Naive thymus-derived CD4-positive, alpha-beta T cell (primary cell): ENCODE measurements around the gene HPX. TPM values are rescaled to one million over a fixed set of nuclear protein-coding genes. Genes with fewer than 3 reads are reported as not detected.

Experiments
- ATAC-seq: fragments of 150-1000 bp; cut with Tn5 transposase; 2 replicates; pipeline ENCODE4 v1.10.0; 2021; ENCODE audit warnings: mild to moderate bottlenecking, moderate library complexity
- CTCF ChIA-PET: fragments of 350-600 bp; sonication (Branson Sonifier 250); formaldehyde crosslinking; loops from one replicate; lab custom pipeline; 2021; ENCODE audit warnings: antibody characterized with exemption; lab: Charles Lee
- POLR2A ChIA-PET: fragments of 350-600 bp; sonication (Branson Sonifier 250); formaldehyde crosslinking; loops from one replicate; lab custom pipeline; 2021; ENCODE audit warnings: antibody characterized with exemption, inconsistent platforms; lab: Charles Lee
- DNase-seq, 9 donors: peaks; one replicate each; pipeline versions ENCODE4 v3.0.0 to v3.0.0-alpha.2; 2020 to 2022; ENCODE audit warnings: mixed read lengths in 1 of 9
- H3K27ac ChIP-seq: one replicate; pipeline ENCODE4 v1.7.0; 2013; ENCODE audit warnings: mild to moderate bottlenecking, low read depth, low read length, moderate library complexity
- H3K27me3 ChIP-seq, 2 donors: one replicate each; pipeline ENCODE4 v1.7.0; 2013; ENCODE audit warnings: low read length in 2 of 2, mild to moderate bottlenecking in 2 of 2, moderate library complexity in 2 of 2; ENCODE audit not compliant: control insufficient read depth in 2 of 2, insufficient read depth in 2 of 2
- H3K36me3 ChIP-seq, 3 experiments: 1 replicate in 2 of 3; 2 replicates in 1 of 3; pipeline ENCODE4 v1.7.0; 2013; ENCODE audit warnings: low read length in 3 of 3, mild to moderate bottlenecking in 3 of 3, moderate library complexity in 1 of 3; ENCODE audit not compliant: insufficient read depth in 3 of 3, control insufficient read depth in 2 of 3
- H3K4me1 ChIP-seq, 2 donors: one replicate each; pipeline ENCODE4 v1.7.0; 2013; ENCODE audit warnings: low read length in 2 of 2, mild to moderate bottlenecking in 2 of 2, moderate library complexity in 1 of 2; ENCODE audit not compliant: control insufficient read depth in 2 of 2, insufficient read depth in 2 of 2
- H3K4me3 ChIP-seq: 2 replicates; pipeline ENCODE4 v1.7.0; 2013; ENCODE audit warnings: mild to moderate bottlenecking, low read length
- H3K9me3 ChIP-seq, 3 experiments: 1 replicate in 2 of 3; 2 replicates in 1 of 3; pipeline ENCODE4 v1.7.0; 2013; ENCODE audit warnings: low read length in 3 of 3; ENCODE audit not compliant: control insufficient read depth in 2 of 3
- H3K27ac Mint-ChIP-seq, 9 donors: one replicate each; pipeline ENCODE4 v1.8.0; 2020 to 2022; ENCODE audit warnings: mixed read lengths in 9 of 9, mild to moderate bottlenecking in 8 of 9, moderate library complexity in 5 of 9, inconsistent platforms in 2 of 9
- H3K27me3 Mint-ChIP-seq, 5 donors: one replicate each; pipeline ENCODE4 v1.8.0; 2021 to 2022; ENCODE audit warnings: mixed read lengths in 5 of 5, mild to moderate bottlenecking in 1 of 5
- H3K36me3 Mint-ChIP-seq, 5 donors: one replicate each; pipeline ENCODE4 v1.8.0; 2020 to 2022; ENCODE audit warnings: mixed read lengths in 5 of 5, mild to moderate bottlenecking in 3 of 5, inconsistent platforms in 1 of 5
- H3K4me1 Mint-ChIP-seq, 7 donors: one replicate each; pipeline ENCODE4 v1.8.0; 2020 to 2022; ENCODE audit warnings: mixed read lengths in 7 of 7, mild to moderate bottlenecking in 3 of 7, inconsistent platforms in 1 of 7
- H3K4me3 Mint-ChIP-seq, 10 donors: one replicate each; pipeline ENCODE4 v1.8.0; 2020 to 2022; ENCODE audit warnings: mild to moderate bottlenecking in 10 of 10, mixed read lengths in 10 of 10, moderate library complexity in 6 of 10, inconsistent platforms in 2 of 10
- H3K9me3 Mint-ChIP-seq, 11 donors: one replicate each; pipeline ENCODE4 v1.8.0; 2020 to 2022; ENCODE audit warnings: mixed read lengths in 11 of 11, mild to moderate bottlenecking in 4 of 11, inconsistent platforms in 1 of 11, moderate library complexity in 1 of 11
- intact Hi-C, 2 donors: fragments of 100-400 bp; cut with micrococcal nuclease; formaldehyde crosslinking; loops; one replicate each; pipeline ENCODE4 v1.15.1; 2023
- polyA plus RNA-seq, 2 donors: library from polyadenylated mRNA; unstranded; fragments of 300-500 nt; fragmentation: Illumina TruSeq; gene quantifications; one replicate each; pipeline ENCODE4 v1.2.3, GENCODE V29; 2021
- total RNA-seq, 6 experiments: library from RNA in 5 of 6; stranded (reverse) in 5 of 6; gene quantifications; 1 replicate in 5 of 6; 2 replicates in 1 of 6; pipeline ENCODE4 v1.2.3 and lab custom pipeline; 2021 to 2026

Gene HPX
- total and polyA plus RNA-seq, 7 experiments from 2014 or later: 0.56 to 7.0 (median 1.7) TPM; not detected in 2

DNA sequence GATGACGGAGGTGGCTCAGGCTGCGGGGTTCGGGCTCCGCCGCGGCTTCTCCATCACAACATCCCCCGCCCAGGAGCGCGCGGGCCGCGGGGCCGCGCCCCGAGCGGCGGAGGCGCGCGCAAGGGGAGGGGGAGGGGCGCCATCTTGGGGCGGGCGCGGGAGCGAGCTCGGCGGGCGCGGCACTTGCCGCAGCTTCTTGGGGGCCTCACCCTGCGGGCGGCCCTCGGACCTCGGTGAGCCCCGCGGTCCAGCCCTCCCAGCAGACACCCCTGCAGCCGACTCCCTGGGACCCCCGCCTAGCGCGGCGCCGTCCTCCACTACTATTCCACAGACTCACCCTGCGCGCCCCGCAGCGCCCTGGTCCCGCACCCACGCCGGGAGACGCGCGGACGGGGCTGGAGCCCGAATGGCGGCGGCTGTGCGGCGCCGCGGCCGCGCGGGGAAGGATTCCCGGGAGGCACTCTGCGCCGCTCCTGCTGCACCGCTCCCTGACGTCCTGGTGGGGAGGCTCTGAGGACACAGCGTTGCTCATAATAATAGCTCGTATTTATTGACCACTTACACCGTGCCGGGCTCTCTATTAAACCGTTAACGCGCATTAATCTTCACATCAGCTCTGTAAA is 21.7 kb downstream of the HPX start, which contains the start of gene APBB1:
TSS of gene APBB1 (minus strand) at position 86 of the 623 bp plus-strand sequence. CDS start 7,747 bp downstream, outside the sequence.
- ChIA-PET POLR2A (interaction anchor here (0.6 to 23.8 kb wide), 21 partner anchors 9 to 328 kb away, joined by 3 to 525 read pairs (median 5); partner anchors contain the start of genes ARFIP2, MRPL17, RRP8 and SMPD1), CTCF (interaction anchor here (0.6 to 4.9 kb wide), 10 partner anchors 11 to 168 kb away, joined by 3 to 30 read pairs (median 7); partner anchors contain the start of gene SMPD1)
- H3K9me3 ChIP-seq: no peaks in the 10 kb centered on the region
- Mint-ChIP-seq H3K4me1 (peaks cover 2 to 18% (median 14%) of the 10 kb centered on the region in 7 donors), H3K9me3 (no peaks in the 10 kb centered on the region), H3K4me3 (peak within 1 kb of the TSS in 7 of 10 donors; percentile 78 to 92 (median 85)), H3K36me3 (peaks cover 0 to 4% (median 0%) of the 10 kb centered on the region in 5 donors), H3K27ac (peak within 1 kb of the TSS; percentile 47 to 92 (median 89)), H3K27me3 (peaks cover 0 to 36% (median 11%) of the 10 kb centered on the region in 5 donors)
- DNase-seq (peak; percentile 71 to 87 (median 81)), ATAC-seq (peak; percentile 89)
- H3K27me3 ChIP-seq: no peaks in the 10 kb centered on the region
- intact Hi-C loops: loop anchor here (1.0 to 10.0 kb wide), 9 partner anchors 17 to 326 kb away; partner anchors contain the start of genes ARFIP2 (in 2 of the 2), SMPD1 (in 2 of the 2) and TIMM10B (in 2 of the 2)
- H3K27ac ChIP-seq: peak within 1 kb of the TSS; percentile 92
- H3K4me3 ChIP-seq: peak within 1 kb of the TSS; percentile 79
- peaks cover 27 to 46% of the 10 kb centered on the region in 2 donors for H3K4me1 ChIP-seq
- peaks cover 0 to 5% (median 0%) of the 10 kb centered on the region in 3 experiments for H3K36me3 ChIP-seq

DNA sequence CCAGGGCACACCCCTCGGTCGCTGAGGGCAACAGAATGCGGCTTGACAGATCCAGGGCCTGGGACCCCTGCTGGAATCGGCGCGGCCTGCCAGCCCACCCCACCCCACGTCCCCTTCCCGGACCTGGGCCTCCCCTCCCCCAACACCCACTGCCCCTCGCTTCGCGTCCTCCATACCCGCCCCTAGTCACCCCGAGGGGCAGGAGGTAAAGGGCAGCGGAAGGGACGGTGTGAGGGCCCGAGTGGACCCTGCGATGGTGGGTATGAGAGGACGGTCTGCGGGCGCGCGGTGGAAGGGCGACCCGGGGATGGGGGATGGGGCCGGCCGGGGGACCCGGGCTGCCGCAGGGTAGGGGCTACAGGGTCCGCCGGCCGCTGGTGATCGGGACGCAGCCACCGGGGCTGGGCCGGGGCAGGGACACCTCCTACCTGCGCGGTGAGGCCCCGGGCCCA is 22.2 kb downstream of the HPX start:
- ChIA-PET POLR2A (interaction anchor here (0.6 to 23.8 kb wide), 17 partner anchors 9 to 254 kb away, joined by 3 to 525 read pairs (median 7); partner anchors contain the start of genes ARFIP2, RRP8, SMPD1 and TIMM10B), CTCF (interaction anchor here (0.6 to 4.9 kb wide), 9 partner anchors 13 to 167 kb away, joined by 3 to 30 read pairs (median 8); partner anchors contain the start of genes HPX and SMPD1)
- Histone ChIP-seq H3K4me3 (peak overlapping the region; percentile 79), H3K4me1 (peaks cover 27 to 48% of the 10 kb centered on the region in 2 donors), H3K27me3 (no peaks in the 10 kb centered on the region), H3K36me3 (peaks cover 0 to 5% (median 0%) of the 10 kb centered on the region in 3 experiments), H3K9me3 (no peaks in the 10 kb centered on the region), H3K27ac (peak overlapping the region; percentile 92)
- no peak overlapping the region for H3K27ac Mint-ChIP-seq
- peaks cover 0 to 3% (median 0%) of the 10 kb centered on the region in 5 donors for H3K36me3 Mint-ChIP-seq
- H3K4me1 Mint-ChIP-seq: peaks cover 2 to 18% (median 14%) of the 10 kb centered on the region in 7 donors
- intact Hi-C loops: loop anchor here (1.0 to 10.0 kb wide), 9 partner anchors 16 to 326 kb away; partner anchors contain the start of genes ARFIP2 (in 2 of the 2), SMPD1 (in 2 of the 2) and TIMM10B (in 2 of the 2)
- ATAC-seq (no peak), DNase-seq (peak in 1 of 9 donors; percentile 30)
- H3K4me3 Mint-ChIP-seq: no peak overlapping the region
- no peaks in the 10 kb centered on the region for H3K9me3 Mint-ChIP-seq
- H3K27me3 Mint-ChIP-seq: peaks cover 0 to 31% (median 7%) of the 10 kb centered on the region in 5 donors

DNA sequence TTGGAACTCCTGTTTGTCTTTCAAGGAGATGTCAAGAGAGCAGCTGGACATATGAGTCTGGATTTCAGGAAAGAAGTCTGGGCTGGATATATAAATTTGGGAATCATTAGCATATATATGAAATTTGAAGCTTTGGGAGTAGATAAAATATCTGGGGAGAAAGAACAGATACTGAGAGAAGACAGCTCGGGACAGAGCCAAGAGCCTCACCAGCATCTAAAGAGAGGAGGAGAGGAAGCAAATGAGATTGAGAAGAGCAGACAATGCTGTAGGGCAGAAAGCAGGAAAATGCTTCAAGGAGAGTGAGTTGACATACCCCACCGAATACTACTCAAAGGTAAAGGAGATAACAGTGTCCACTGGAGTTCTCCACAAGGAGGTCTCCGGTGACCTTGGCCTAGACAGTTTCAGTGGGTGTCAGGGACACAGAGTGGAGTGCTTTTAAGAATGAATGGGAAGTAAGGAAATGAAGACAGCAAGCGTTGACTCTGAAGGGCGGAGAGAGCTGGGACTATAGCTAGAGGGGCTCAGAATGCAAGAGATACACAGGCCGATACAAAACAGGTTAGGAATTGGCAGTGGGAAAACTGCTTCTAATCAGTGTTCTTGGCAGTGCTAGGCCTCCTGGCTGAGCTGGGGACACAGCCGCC is 22.8 kb downstream of the HPX start:
- peaks cover 0 to 25% (median 5%) of the 10 kb centered on the region in 5 donors for H3K27me3 Mint-ChIP-seq
- CTCF ChIA-PET: interaction anchor here (0.9 to 4.9 kb wide), 10 partner anchors 12 to 117 kb away, joined by 3 to 30 read pairs (median 6); partner anchors contain the start of genes ARFIP2, HPX, SMPD1 and TIMM10B
- POLR2A ChIA-PET: interaction anchor here (0.9 to 23.8 kb wide), 13 partner anchors 9 to 327 kb away, joined by 3 to 525 read pairs (median 10); partner anchors contain the start of genes ARFIP2, SMPD1, TAF10 and TIMM10B
- Histone ChIP-seq H3K4me3 (peak overlapping the region; percentile 79), H3K9me3 (no peaks in the 10 kb centered on the region), H3K27ac (peak overlapping the region; percentile 92), H3K27me3 (no peaks in the 10 kb centered on the region), H3K4me1 (peaks cover 29 to 52% of the 10 kb centered on the region in 2 donors), H3K36me3 (peaks cover 0 to 5% (median 0%) of the 10 kb centered on the region in 3 experiments)
- H3K27ac Mint-ChIP-seq: no peak overlapping the region
- intact Hi-C loops: loop anchor here (1.0 to 10.0 kb wide), 4 partner anchors 16 to 327 kb away; no protein-coding TSS in a partner anchor
- ATAC-seq (no peak), DNase-seq (peak in 1 of 9 donors; percentile 27)
- H3K36me3 Mint-ChIP-seq: peaks cover 0 to under 1% (median 0%) of the 10 kb centered on the region in 5 donors
- no peak overlapping the region for H3K4me3 Mint-ChIP-seq
- peaks cover 0 to under 1% (median 0%) of the 10 kb centered on the region in 11 donors for H3K9me3 Mint-ChIP-seq
- H3K4me1 Mint-ChIP-seq: peaks cover 7 to 18% (median 14%) of the 10 kb centered on the region in 7 donors

DNA sequence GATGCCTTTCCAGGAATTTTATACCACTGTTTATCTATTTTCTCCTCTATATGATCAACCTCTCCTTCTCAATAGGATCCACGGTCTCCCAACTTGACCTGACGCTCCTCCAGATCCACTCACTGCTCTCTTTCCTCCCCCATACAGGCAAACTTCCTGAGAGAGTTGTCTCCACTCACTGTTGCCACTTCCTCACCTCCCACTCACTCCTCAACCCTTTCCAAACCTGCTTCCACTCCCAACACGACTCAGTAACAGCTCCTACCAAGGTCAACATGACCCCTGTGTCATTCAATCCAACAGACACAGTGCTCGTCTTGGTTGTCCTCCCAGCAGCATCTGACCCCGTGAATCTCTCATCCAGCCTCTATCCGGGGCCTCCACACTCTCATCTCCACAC is 25.0 kb downstream of the HPX start:
- Mint-ChIP-seq H3K9me3 (peaks cover 0 to 2% (median 0%) of the 10 kb centered on the region in 11 donors), H3K27ac (no peak overlapping the region), H3K36me3 (peaks cover 0 to 6% (median 1%) of the 10 kb centered on the region in 5 donors), H3K4me1 (peaks cover 9 to 25% (median 14%) of the 10 kb centered on the region in 7 donors), H3K27me3 (peaks cover 0 to 8% (median 0%) of the 10 kb centered on the region in 5 donors), H3K4me3 (no peak overlapping the region)
- Histone ChIP-seq H3K27me3 (no peaks in the 10 kb centered on the region), H3K36me3 (peaks cover 0 to 11% (median 0%) of the 10 kb centered on the region in 3 experiments), H3K4me1 (peaks cover 31 to 71% of the 10 kb centered on the region in 2 donors), H3K27ac (peak overlapping the region; percentile 74), H3K4me3 (peak overlapping the region; percentile 43), H3K9me3 (no peaks in the 10 kb centered on the region)
- POLR2A ChIA-PET: interaction anchor here (6.4 to 23.8 kb wide), 2 partner anchors 13 to 24 kb away, joined by 249 to 525 read pairs; partner anchors contain the start of gene SMPD1
- no peak for DNase-seq
- no peak for ATAC-seq
- intact Hi-C loops: loop anchor here in 1 of 2 donors (10.0 kb wide), 1 partner anchor 329 kb away; no protein-coding TSS in a partner anchor
- CTCF ChIA-PET: interaction anchor here (4.9 kb wide), 1 partner anchor 14 kb away, joined by 30 read pairs; no protein-coding TSS in a partner anchor

DNA sequence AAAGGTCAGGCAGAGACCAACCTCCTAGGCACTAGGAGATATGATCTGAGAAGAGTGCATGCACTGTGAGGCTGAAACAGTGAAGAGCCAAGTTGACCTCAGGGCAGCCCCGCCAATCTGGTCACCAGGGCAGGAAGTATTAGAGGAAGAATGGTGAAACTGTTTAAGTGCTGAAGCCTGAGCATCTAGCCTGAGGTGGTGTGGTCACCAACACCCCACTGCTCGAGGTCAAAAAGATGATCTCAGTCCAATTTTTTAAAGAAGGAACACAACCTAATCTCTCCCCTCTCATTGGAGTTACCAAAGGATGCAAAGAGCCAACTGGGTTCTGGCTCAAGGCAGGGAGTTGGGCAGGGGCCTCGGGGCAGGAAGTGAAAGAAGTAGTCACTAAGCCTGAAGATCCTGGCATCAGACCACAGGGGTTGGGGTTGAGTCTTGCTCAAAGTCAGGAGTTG is 25.9 kb downstream of the HPX start:
- peak; percentile 7 for ATAC-seq
- peak in 1 of 9 donors; percentile 16 for DNase-seq
- Mint-ChIP-seq H3K4me3 (no peak overlapping the region), H3K4me1 (peaks cover 5 to 30% (median 12%) of the 10 kb centered on the region in 7 donors), H3K27me3 (peaks cover 0 to 2% (median 0%) of the 10 kb centered on the region in 5 donors), H3K36me3 (peaks cover 0 to 9% (median 4%) of the 10 kb centered on the region in 5 donors), H3K27ac (no peak overlapping the region), H3K9me3 (peaks cover 0 to 2% (median 0%) of the 10 kb centered on the region in 11 donors)
- Histone ChIP-seq H3K4me1 (peaks cover 31 to 78% of the 10 kb centered on the region in 2 donors), H3K27me3 (no peaks in the 10 kb centered on the region), H3K9me3 (no peaks in the 10 kb centered on the region), H3K27ac (peak overlapping the region; percentile 74), H3K4me3 (peak overlapping the region; percentile 43), H3K36me3 (peaks cover 0 to 20% (median 5%) of the 10 kb centered on the region in 3 experiments)
- CTCF ChIA-PET: interaction anchor here (3.4 kb wide), 1 partner anchor 13 kb away, joined by 27 read pairs; no protein-coding TSS in a partner anchor
- POLR2A ChIA-PET: interaction anchor here (1.0 to 23.8 kb wide), 8 partner anchors 12 to 205 kb away, joined by 3 to 525 read pairs (median 14); partner anchors contain the start of genes ARFIP2, SMPD1 and TIMM10B
- intact Hi-C loops: loop anchor here in 1 of 2 donors (10.0 kb wide), 1 partner anchor 330 kb away; no protein-coding TSS in a partner anchor
